ENCODE measurements around the gene UBE2Q1.

UBE2Q1 gene

GRCh38 chr1:154557939-154558719 lies at the start of gene UBE2Q1:
UBE2Q1 (minus strand) TSS chr1:154558662; CDS start chr1:154558553, 109 bp downstream.
- peaks cover 27 to 29% (median 28%) of the 10 kb centered on the region in 3 donors for H3K36me3 ChIP-seq
- peak within 1 kb of the TSS; percentile 90 to 94 for H3K4me3 ChIP-seq
- H3K27me3 ChIP-seq, result no peaks in the 10 kb centered on the region
- peaks cover 0 to 28% (median 18%) of the 10 kb centered on the region in 4 donors for H3K4me1 ChIP-seq
- intact Hi-C loops (cut with DNase I; ENCODE audit: low total_unique reads), result loop anchor here (10.0 kb wide), 1 partner anchor 233 kb away; the partner anchor contains the start of genes AQP10 and ATP8B2
- H3K9me3 ChIP-seq, result no peaks in the 10 kb centered on the region
- DNase-seq, result peak; percentile 51 to 77
- H3K27ac ChIP-seq, result peak within 1 kb of the TSS; percentile 86 to 91
- TF ChIP-seq CTCF (IDR thresholded peaks at IDR 0.05), result no peak

- peaks cover 0 to 43% (median 34%) of the 10 kb centered on the region in 4 donors for H3K4me1 ChIP-seq
- H3K27ac ChIP-seq, result peak within 1 kb of the TSS; percentile 93 to 96
- peak; percentile 92 to 97 for DNase-seq
- H3K36me3 ChIP-seq, result peaks cover 0 to 6% (median 0%) of the 10 kb centered on the region in 3 donors
- intact Hi-C loops (cut with DNase I; ENCODE audit: low total_unique reads), result no loop called here
- no peak for TF ChIP-seq CTCF (IDR thresholded peaks at IDR 0.05)
- peak within 1 kb of the TSS; percentile 87 to 93 for H3K4me3 ChIP-seq
- H3K27me3 ChIP-seq, result no peaks in the 10 kb centered on the region
- no peaks in the 10 kb centered on the region for H3K9me3 ChIP-seq
These were observed 49.3 kb upstream of the UBE2Q1 start, which contains the start of gene ADAR for GRCh38 chr1:154607609-154608396. ADAR (minus strand) TSS chr1:154608186; CDS start chr1:154608006, 180 bp downstream.

GRCh38 chr1:154607106-154607608 lies 48.7 kb upstream of the UBE2Q1 start:
- peak overlapping the region; percentile 87 to 93 for H3K4me3 ChIP-seq
- intact Hi-C loops (cut with DNase I; ENCODE audit: low total_unique reads), result no loop called here
- H3K27ac ChIP-seq, result peak overlapping the region; percentile 93 to 96
- peaks cover 0 to 13% (median 5%) of the 10 kb centered on the region in 3 donors for H3K36me3 ChIP-seq
- no peak for DNase-seq
- H3K9me3 ChIP-seq, result no peaks in the 10 kb centered on the region
- peaks cover 0 to 49% (median 34%) of the 10 kb centered on the region in 4 donors for H3K4me1 ChIP-seq
- TF ChIP-seq CTCF (IDR thresholded peaks at IDR 0.05), result no peak
- no peaks in the 10 kb centered on the region for H3K27me3 ChIP-seq

- Histone ChIP-seq H3K4me3 (no peak overlapping the region), H3K36me3 (peaks cover 14 to 29% (median 21%) of the 10 kb centered on the region in 3 donors), H3K4me1 (peaks cover 0 to 49% (median 36%) of the 10 kb centered on the region in 4 donors), H3K27me3 (no peaks in the 10 kb centered on the region), H3K27ac (no peak overlapping the region), H3K9me3 (no peaks in the 10 kb centered on the region)
- TF ChIP-seq CTCF (IDR thresholded peaks at IDR 0.05), result no peak
- DNase-seq, result no peak
- intact Hi-C loops (cut with DNase I; ENCODE audit: low total_unique reads), result no loop called here
These were observed 47.1 kb upstream of the UBE2Q1 start for GRCh38 chr1:154605534-154605933.

- Histone ChIP-seq H3K9me3 (no peaks in the 10 kb centered on the region), H3K27ac (no peak overlapping the region), H3K4me3 (no peak overlapping the region), H3K27me3 (no peaks in the 10 kb centered on the region), H3K4me1 (peaks cover 0 to 56% (median 48%) of the 10 kb centered on the region in 4 donors), H3K36me3 (peaks cover 14 to 50% (median 28%) of the 10 kb centered on the region in 3 donors)
- DNase-seq, result no peak
- TF ChIP-seq CTCF (IDR thresholded peaks at IDR 0.05), result no peak
- intact Hi-C loops (cut with DNase I; ENCODE audit: low total_unique reads), result no loop called here
These were observed 44.9 kb upstream of the UBE2Q1 start for GRCh38 chr1:154603317-154603716.
